HepG2 (cell line): ENCODE data around the gene OTOGL. TPM values are rescaled to one million over a fixed set of nuclear protein-coding genes. Genes with fewer than 3 reads are reported as not detected.

Experiments
- ATAC-seq: fragments of 200-7000 bp; cut with Tn5 transposase; 3 replicates; pipeline ENCODE4 v1.9.1; 2020; ENCODE audit warnings: mild to moderate bottlenecking, moderate library complexity
- BruUV-seq: library from RNA; stranded (reverse); fragments of 400-500 nt; replicated peaks from 2 replicates; lab custom pipeline; 2021; lab: Mats Ljungman, UMichigan
- CTCF ChIA-PET: fragments of 300-600 bp; formaldehyde crosslinking; extraction: SDS; loops from one replicate; lab custom pipeline; 2021; ENCODE audit warnings: low total read pairs, inconsistent platforms, low intra/inter-chr PET ratio; lab: Yijun Ruan, JAX
- POLR2A ChIA-PET: fragments of 350-600 bp; sonication (Branson Sonifier 250); formaldehyde crosslinking; loops from one replicate; lab custom pipeline; 2020; ENCODE audit warnings: antibody characterized with exemption, inconsistent platforms; lab: Yijun Ruan, JAX
- DNase-seq: peaks from one replicate; pipeline ENCODE4 v3.0.0-alpha.2; 2015; ENCODE audit warnings: low spot score
- FAIRE-seq: peaks from 3 replicates; lab custom pipeline; 2011; peaks lifted over from hg19 to GRCh38; lab: Jason Lieb, UNC
- H2AFZ ChIP-seq: one replicate; pipeline ENCODE4 v1.6.1; 2011; ENCODE audit warnings: low read length, inconsistent platforms
- H3K27ac ChIP-seq: fragments of 300-600 bp; 3 replicates; pipeline ENCODE4 v1.8.0; 2011; ENCODE audit warnings: mixed run types, mild to moderate bottlenecking, mixed read lengths, low read length, inconsistent platforms; ENCODE audit not compliant: insufficient read depth; ENCODE audit errors: extremely low read length
- H3K27me3 ChIP-seq, 2 experiments: fragments of 200-600 bp in 1 of 2; 2 replicates in 1 of 2; 3 replicates in 1 of 2; pipeline versions ENCODE4 v1.6.0 to v1.8.0; 2011; ENCODE audit warnings: low read length in 2 of 2, mild to moderate bottlenecking in 2 of 2, moderate library complexity in 2 of 2, inconsistent platforms in 1 of 2; ENCODE audit not compliant: insufficient read depth in 2 of 2, control insufficient read depth in 1 of 2
- H3K36me3 ChIP-seq, 2 experiments: fragments of 200-600 bp in 1 of 2; replicated peaks in 1 of 2; 2 replicates in 1 of 2; 3 replicates in 1 of 2; pipeline versions ENCODE4 v1.5.1 to v1.8.0; 2011; ENCODE audit warnings: low read length in 2 of 2, inconsistent platforms in 1 of 2; ENCODE audit not compliant: insufficient read depth in 2 of 2, control insufficient read depth in 1 of 2
- H3K4me1 ChIP-seq: 2 replicates; pipeline ENCODE4 v1.5.1; 2012; ENCODE audit warnings: low read length, inconsistent platforms; ENCODE audit not compliant: insufficient read depth
- H3K4me2 ChIP-seq: 2 replicates; pipeline ENCODE4 v1.6.0; 2011; ENCODE audit warnings: low read depth, low read length, inconsistent platforms
- H3K4me3 ChIP-seq, 3 experiments: fragments of 200-600 bp in 1 of 3; sonication (generic), shearing (Covaris generic) in 1 of 3; replicated peaks in 1 of 3; 2 replicates each; pipeline ENCODE4 v1.5.1; 2011 to 2016; ENCODE audit warnings: low read length in 3 of 3, inconsistent platforms in 2 of 3, low read depth in 2 of 3, mild to moderate bottlenecking in 2 of 3, control low read depth in 1 of 3, mixed read lengths in 1 of 3; ENCODE audit not compliant: insufficient read depth in 1 of 3
- H3K79me2 ChIP-seq: one replicate; pipeline ENCODE4 v1.6.1; 2011; ENCODE audit warnings: low read length, inconsistent platforms; ENCODE audit not compliant: insufficient read depth
- H3K9ac ChIP-seq: 2 replicates; pipeline ENCODE4 v1.6.0; 2011; ENCODE audit warnings: mild to moderate bottlenecking, low read depth, low read length, inconsistent platforms; ENCODE audit not compliant: insufficient read depth
- H3K9me3 ChIP-seq: 2 replicates; pipeline ENCODE4 v1.5.1; 2012; ENCODE audit warnings: mild to moderate bottlenecking, low read length
- H4K20me1 ChIP-seq: 2 replicates; pipeline ENCODE4 v1.6.0; 2011; ENCODE audit warnings: inconsistent platforms, mild to moderate bottlenecking, low read length, moderate library complexity; ENCODE audit not compliant: insufficient read depth
- ATAD3A ChIP-seq: sonication (generic); formaldehyde crosslinking; IDR thresholded peaks from 2 replicates; pipeline ENCODE4 v1.4.0; 2020; ENCODE audit warnings: missing genetic modification reagents
- CERS6 ChIP-seq: sonication (generic); formaldehyde crosslinking; IDR thresholded peaks from 2 replicates; pipeline ENCODE4 v1.5.0; 2020; ENCODE audit warnings: missing genetic modification reagents
- E2F5 ChIP-seq: sonication (generic); formaldehyde crosslinking; conservative IDR thresholded peaks from 2 replicates; pipeline ENCODE4 v1.4.0; 2020; ENCODE audit warnings: missing genetic modification reagents
- GATA4 ChIP-seq: sonication (generic); IDR thresholded peaks from 2 replicates; pipeline ENCODE4 v1.6.1; 2016; ENCODE audit warnings: antibody characterized with exemption, low read depth, borderline replicate concordance
- HOXA3 ChIP-seq: sonication (generic); formaldehyde crosslinking; IDR thresholded peaks from 2 replicates; pipeline ENCODE4 v1.5.0; 2020; ENCODE audit warnings: missing genetic modification reagents
- HOXD1 ChIP-seq: sonication (generic); formaldehyde crosslinking; IDR thresholded peaks from 2 replicates; pipeline ENCODE4 v1.5.0; 2020; ENCODE audit warnings: missing genetic modification reagents
- KLF13 ChIP-seq: sonication (generic); formaldehyde crosslinking; IDR thresholded peaks from 2 replicates; pipeline ENCODE4 v1.4.0; 2020; ENCODE audit warnings: mild to moderate bottlenecking, missing genetic modification reagents
- KMT2B ChIP-seq: IDR thresholded peaks from 2 replicates; pipeline ENCODE4 v1.6.1; 2016; ENCODE audit warnings: missing genetic modification reagents, missing compliant biosample characterization
- MAFF ChIP-seq: IDR thresholded peaks from 2 replicates; pipeline ENCODE4 v1.6.1; 2011; ENCODE audit warnings: low read depth, low read length, improper control_type of control experiment
- RBM39 ChIP-seq: fragments of 200-400 bp; formaldehyde crosslinking; IDR thresholded peaks from one replicate; pipeline ENCODE4 v1.6.1; 2018; ENCODE audit warnings: antibody characterized with exemption, mild to moderate bottlenecking, low read depth, low read length; ENCODE audit not compliant: poor library complexity, severe bottlenecking
- ZBTB38 ChIP-seq: sonication (generic); formaldehyde crosslinking; IDR thresholded peaks from 2 replicates; pipeline ENCODE4 v1.5.1; 2020; ENCODE audit warnings: mild to moderate bottlenecking, missing genetic modification reagents
- ZBTB40 ChIP-seq, 2 experiments: fragments of 450-650 bp in 1 of 2; sonication (generic) in 1 of 2; formaldehyde crosslinking in 1 of 2; IDR thresholded peaks; 2 replicates each; pipeline versions ENCODE4 v1.6.1 to v1.8.0; 2016 to 2022; ENCODE audit warnings: antibody characterized with exemption in 1 of 2, mild to moderate bottlenecking in 1 of 2, missing genetic modification reagents in 1 of 2
- ZNF567 ChIP-seq: sonication (generic); formaldehyde crosslinking; IDR thresholded peaks from 2 replicates; pipeline ENCODE4 v1.8.1; 2023; ENCODE audit warnings: mild to moderate bottlenecking, missing genetic modification reagents, borderline replicate concordance
- ZNF615 ChIP-seq: sonication (generic); formaldehyde crosslinking; IDR thresholded peaks from 2 replicates; pipeline ENCODE4 v1.5.0; 2020; ENCODE audit warnings: mild to moderate bottlenecking, missing genetic modification reagents, borderline replicate concordance
- ZNF781 ChIP-seq: sonication (generic); formaldehyde crosslinking; IDR thresholded peaks from 2 replicates; pipeline ENCODE4 v1.5.1; 2020; ENCODE audit warnings: borderline replicate concordance, mild to moderate bottlenecking, missing genetic modification reagents; ENCODE audit errors: not compliant biosample characterization
- WGBS: methylation state at CpG from one replicate; pipeline ENCODE4 v1.1.6; 2017; ENCODE audit warnings: low lambda C conversion rate; 5-methylcytosine and 5-hydroxymethylcytosine counted together
- in situ Hi-C: cut with HindIII; loops from 2 replicates; pipeline ENCODE4 v1.10.0; 2017; ENCODE audit warnings: low pct_unique_long_range_greater_than_20kb; ENCODE audit not compliant: extremely low pct_ligation_motif_present
- intact Hi-C: fragments of 100-400 bp; cut with micrococcal nuclease; formaldehyde crosslinking; loops from one replicate; pipeline ENCODE4 v1.10.0; 2022; ENCODE audit not compliant: unreplicated experiment
- polyA plus RNA-seq, 8 experiments: library from polyadenylated mRNA; depleted of rRNA in 3 of 8; stranded (reverse) in 7 of 8; unstranded in 1 of 8; fragments of >200 nt; fragmentation: Illumina TruSeq in 4 of 8; extraction: Trizol in 4 of 8; gene quantifications; 2 replicates each; pipeline versions ENCODE4 v1.2.1 to v1.2.3, GENCODE V29; 2011 to 2016; ENCODE audit warnings: low read depth in 4 of 8, missing spikeins in 1 of 8, mixed read lengths in 1 of 8; ENCODE audit not compliant: insufficient read depth in 1 of 8
- total RNA-seq, 5 experiments: library from RNA; depleted of rRNA; stranded (reverse); fragments of >200 nt; fragmentation: Illumina TruSeq; extraction: Trizol; gene quantifications; 2 replicates each; pipeline ENCODE4 v1.2.3, GENCODE V29; 2016; ENCODE audit warnings: low read depth in 1 of 5

The OTOGL gene
- total and polyA plus RNA-seq, 2 of the 13 experiments (the other 11 are each of a cell fraction or from before 2014, with no cell fraction given) = not detected

GRCh38 chr12:80382254-80382653 is 282.9 kb downstream of the OTOGL start:
- no peaks in the 10 kb centered on the region for H3K9me3 ChIP-seq
- CTCF ChIA-PET = no interaction called here
- in situ Hi-C loops (no loop called here), intact Hi-C loops (no loop called here)
- H4K20me1 ChIP-seq = no peaks in the 10 kb centered on the region
- DNase-seq (no peak), ATAC-seq (no peak), FAIRE-seq (no peak)
- no peaks in the 10 kb centered on the region for H3K4me1 ChIP-seq
- no peaks in the 10 kb centered on the region for H3K36me3 ChIP-seq
- no peak overlapping the region for H3K4me2 ChIP-seq
- H3K79me2 ChIP-seq = no peaks in the 10 kb centered on the region
- POLR2A ChIA-PET = no interaction called here
- H3K4me3 ChIP-seq = no peak overlapping the region
- BruUV-seq = no TSS peak
- H3K9ac ChIP-seq = no peak overlapping the region
- 46% methylated on average over 8 of the region's 8 CpGs for WGBS
- no peaks in the 10 kb centered on the region for H3K27me3 ChIP-seq
- no peak overlapping the region for H3K27ac ChIP-seq
- H2AFZ ChIP-seq = no peak overlapping the region
- TF ChIP-seq HOXA3 (CRISPR knock-in tag) (no peak), RBM39 (no peak), CERS6 (CRISPR knock-in tag) (no peak), ZNF781 (no peak), ZBTB40 (IDR thresholded peaks at IDR 0.05) (no peak), ZBTB40 (CRISPR knock-in tag; IDR thresholded peaks at IDR 0.05) (no peak), ATAD3A (CRISPR knock-in tag) (no peak), E2F5 (CRISPR knock-in tag) (no peak), MAFF (no peak), ZBTB38 (CRISPR knock-in tag) (no peak), ZNF567 (no peak), HOXD1 (CRISPR knock-in tag) (no peak), ZNF615 (no peak), KLF13 (no peak), GATA4 (no peak), KMT2B (CRISPR knock-in tag) (no peak)
